ENCODE data around the gene FAR2. TPM values are rescaled to one million over a fixed set of nuclear protein-coding genes. Genes with fewer than 3 reads are reported as not detected.

FAR2 gene
- total RNA-seq, 2 experiments from 2014 or later, result 0.73 TPM; not detected in 1

GRCh38 chr12:29229937-29230336 lies 80.9 kb downstream of the FAR2 start:
- no peak overlapping the region for H3K4me2 ChIP-seq (ENCODE audit: low read length)
- DNase-seq (ENCODE audit: low spot score), result no peak
- intact Hi-C loops (cut with micrococcal nuclease; ENCODE audit: unreplicated experiment), result no loop called here
- ChIA-PET POLR2A (no interaction called here), CTCF (ENCODE audit: unreplicated experiment) (no interaction called here)
- H3K36me3 ChIP-seq (ENCODE audit: insufficient read depth, low read length), result no peaks in the 10 kb centered on the region
- BruUV-seq (replicated peaks), result no TSS peak
- H3K9me3 ChIP-seq (ENCODE audit: low read length), result no peaks in the 10 kb centered on the region
- no peaks in the 10 kb centered on the region for H3K4me1 ChIP-seq (ENCODE audit: insufficient read depth, low read length, poor library complexity, severe bottlenecking)
- no peak overlapping the region for H2AFZ ChIP-seq (ENCODE audit: low read length)
- H4K20me1 ChIP-seq (ENCODE audit: insufficient read depth, low read length), result no peaks in the 10 kb centered on the region
- TF ChIP-seq EZH2phosphoT487 (IDR thresholded peaks at IDR 0.05; ENCODE audit: borderline replicate concordance, low read depth, low read length), result no peak
- no peak for TF ChIP-seq CTCF (conservative IDR thresholded peaks at IDR 0.05; ENCODE audit: low read length)
- H3K9me2 ChIP-seq (ENCODE audit: insufficient read depth, low read length), result no peaks in the 10 kb centered on the region
- H3K4me3 ChIP-seq (ENCODE audit: low read depth, low read length, poor library complexity, severe bottlenecking), result no peak overlapping the region
- no peak overlapping the region for H3K27ac ChIP-seq (ENCODE audit: low read depth, low read length, poor library complexity, severe bottlenecking)
- H3K79me2 ChIP-seq (ENCODE audit: insufficient read depth, low read depth, low read length), result no peaks in the 10 kb centered on the region

- CTCF ChIA-PET (ENCODE audit: unreplicated experiment), result no interaction called here
- no peaks in the 10 kb centered on the region for H3K9me2 ChIP-seq (ENCODE audit: insufficient read depth, low read length)
- H3K4me1 ChIP-seq (ENCODE audit: insufficient read depth, low read length, poor library complexity, severe bottlenecking), result no peaks in the 10 kb centered on the region
- H3K9me3 ChIP-seq (ENCODE audit: low read length), result no peaks in the 10 kb centered on the region
- no peak overlapping the region for H3K27ac ChIP-seq (ENCODE audit: low read depth, low read length, poor library complexity, severe bottlenecking)
- DNase-seq (ENCODE audit: low spot score), result no peak
- no peaks in the 10 kb centered on the region for H4K20me1 ChIP-seq (ENCODE audit: insufficient read depth, low read length)
- no TSS peak for BruUV-seq (replicated peaks)
- no peaks in the 10 kb centered on the region for H3K79me2 ChIP-seq (ENCODE audit: insufficient read depth, low read depth, low read length)
- H2AFZ ChIP-seq (ENCODE audit: low read length), result no peak overlapping the region
- H3K4me2 ChIP-seq (ENCODE audit: low read length), result no peak overlapping the region
- H3K36me3 ChIP-seq (ENCODE audit: insufficient read depth, low read length), result no peaks in the 10 kb centered on the region
- POLR2A ChIA-PET, result no interaction called here
- intact Hi-C loops (cut with micrococcal nuclease; ENCODE audit: unreplicated experiment), result no loop called here
- no peak overlapping the region for H3K4me3 ChIP-seq (ENCODE audit: low read depth, low read length, poor library complexity, severe bottlenecking)
- TF ChIP-seq EZH2phosphoT487 (IDR thresholded peaks at IDR 0.05; ENCODE audit: borderline replicate concordance, low read depth, low read length), result no peak
- no peak for TF ChIP-seq CTCF (conservative IDR thresholded peaks at IDR 0.05; ENCODE audit: low read length)
These were observed 81.9 kb downstream of the FAR2 start for GRCh38 chr12:29230800-29231560.

- Histone ChIP-seq H3K4me2 (ENCODE audit: low read length) (no peak overlapping the region), H3K9me2 (ENCODE audit: insufficient read depth, low read length) (no peaks in the 10 kb centered on the region), H2AFZ (ENCODE audit: low read length) (no peak overlapping the region), H4K20me1 (ENCODE audit: insufficient read depth, low read length) (no peaks in the 10 kb centered on the region), H3K27ac (ENCODE audit: low read depth, low read length, poor library complexity, severe bottlenecking) (no peak overlapping the region), H3K79me2 (ENCODE audit: insufficient read depth, low read depth, low read length) (no peaks in the 10 kb centered on the region), H3K4me3 (ENCODE audit: low read depth, low read length, poor library complexity, severe bottlenecking) (no peak overlapping the region), H3K4me1 (ENCODE audit: insufficient read depth, low read length, poor library complexity, severe bottlenecking) (no peaks in the 10 kb centered on the region), H3K9me3 (ENCODE audit: low read length) (no peaks in the 10 kb centered on the region), H3K36me3 (ENCODE audit: insufficient read depth, low read length) (no peaks in the 10 kb centered on the region)
- BruUV-seq (replicated peaks), result no TSS peak
- no peak for DNase-seq (ENCODE audit: low spot score)
- intact Hi-C loops (cut with micrococcal nuclease; ENCODE audit: unreplicated experiment), result no loop called here
- TF ChIP-seq CTCF (conservative IDR thresholded peaks at IDR 0.05; ENCODE audit: low read length) (no peak), EZH2phosphoT487 (IDR thresholded peaks at IDR 0.05; ENCODE audit: borderline replicate concordance, low read depth, low read length) (no peak)
- CTCF ChIA-PET (ENCODE audit: unreplicated experiment), result no interaction called here
- POLR2A ChIA-PET, result no interaction called here
These were observed 83.0 kb downstream of the FAR2 start for GRCh38 chr12:29232086-29232485.
